Naive thymus-derived CD4-positive, alpha-beta T cell (primary cell): ENCODE measurements around the gene C1QA. TPM values are rescaled to one million over a fixed set of nuclear protein-coding genes. Genes with fewer than 3 reads are reported as not detected.

Source experiments
- ATAC-seq: fragments of 150-1000 bp; cut with Tn5 transposase; 2 replicates; pipeline ENCODE4 v1.10.0; 2021; ENCODE audit warnings: mild to moderate bottlenecking, moderate library complexity
- CTCF ChIA-PET: fragments of 350-600 bp; sonication (Branson Sonifier 250); formaldehyde crosslinking; loops from one replicate; lab custom pipeline; 2021; ENCODE audit warnings: antibody characterized with exemption; lab: Charles Lee
- POLR2A ChIA-PET: fragments of 350-600 bp; sonication (Branson Sonifier 250); formaldehyde crosslinking; loops from one replicate; lab custom pipeline; 2021; ENCODE audit warnings: antibody characterized with exemption, inconsistent platforms; lab: Charles Lee
- DNase-seq, 9 donors: peaks; one replicate each; pipeline versions ENCODE4 v3.0.0 to v3.0.0-alpha.2; 2020 to 2022; ENCODE audit warnings: mixed read lengths in 1 of 9
- H3K27ac ChIP-seq: one replicate; pipeline ENCODE4 v1.7.0; 2013; ENCODE audit warnings: mild to moderate bottlenecking, low read depth, low read length, moderate library complexity
- H3K27me3 ChIP-seq, 2 donors: one replicate each; pipeline ENCODE4 v1.7.0; 2013; ENCODE audit warnings: low read length in 2 of 2, mild to moderate bottlenecking in 2 of 2, moderate library complexity in 2 of 2; ENCODE audit not compliant: control insufficient read depth in 2 of 2, insufficient read depth in 2 of 2
- H3K36me3 ChIP-seq, 3 experiments: 1 replicate in 2 of 3; 2 replicates in 1 of 3; pipeline ENCODE4 v1.7.0; 2013; ENCODE audit warnings: low read length in 3 of 3, mild to moderate bottlenecking in 3 of 3, moderate library complexity in 1 of 3; ENCODE audit not compliant: insufficient read depth in 3 of 3, control insufficient read depth in 2 of 3
- H3K4me1 ChIP-seq, 2 donors: one replicate each; pipeline ENCODE4 v1.7.0; 2013; ENCODE audit warnings: low read length in 2 of 2, mild to moderate bottlenecking in 2 of 2, moderate library complexity in 1 of 2; ENCODE audit not compliant: control insufficient read depth in 2 of 2, insufficient read depth in 2 of 2
- H3K4me3 ChIP-seq: 2 replicates; pipeline ENCODE4 v1.7.0; 2013; ENCODE audit warnings: mild to moderate bottlenecking, low read length
- H3K9me3 ChIP-seq, 3 experiments: 1 replicate in 2 of 3; 2 replicates in 1 of 3; pipeline ENCODE4 v1.7.0; 2013; ENCODE audit warnings: low read length in 3 of 3; ENCODE audit not compliant: control insufficient read depth in 2 of 3
- H3K27ac Mint-ChIP-seq, 9 donors: one replicate each; pipeline ENCODE4 v1.8.0; 2020 to 2022; ENCODE audit warnings: mixed read lengths in 9 of 9, mild to moderate bottlenecking in 8 of 9, moderate library complexity in 5 of 9, inconsistent platforms in 2 of 9
- H3K27me3 Mint-ChIP-seq, 5 donors: one replicate each; pipeline ENCODE4 v1.8.0; 2021 to 2022; ENCODE audit warnings: mixed read lengths in 5 of 5, mild to moderate bottlenecking in 1 of 5
- H3K36me3 Mint-ChIP-seq, 5 donors: one replicate each; pipeline ENCODE4 v1.8.0; 2020 to 2022; ENCODE audit warnings: mixed read lengths in 5 of 5, mild to moderate bottlenecking in 3 of 5, inconsistent platforms in 1 of 5
- H3K4me1 Mint-ChIP-seq, 7 donors: one replicate each; pipeline ENCODE4 v1.8.0; 2020 to 2022; ENCODE audit warnings: mixed read lengths in 7 of 7, mild to moderate bottlenecking in 3 of 7, inconsistent platforms in 1 of 7
- H3K4me3 Mint-ChIP-seq, 10 donors: one replicate each; pipeline ENCODE4 v1.8.0; 2020 to 2022; ENCODE audit warnings: mild to moderate bottlenecking in 10 of 10, mixed read lengths in 10 of 10, moderate library complexity in 6 of 10, inconsistent platforms in 2 of 10
- H3K9me3 Mint-ChIP-seq, 11 donors: one replicate each; pipeline ENCODE4 v1.8.0; 2020 to 2022; ENCODE audit warnings: mixed read lengths in 11 of 11, mild to moderate bottlenecking in 4 of 11, inconsistent platforms in 1 of 11, moderate library complexity in 1 of 11
- intact Hi-C, 2 donors: fragments of 100-400 bp; cut with micrococcal nuclease; formaldehyde crosslinking; loops; one replicate each; pipeline ENCODE4 v1.15.1; 2023
- polyA plus RNA-seq, 2 donors: library from polyadenylated mRNA; unstranded; fragments of 300-500 nt; fragmentation: Illumina TruSeq; gene quantifications; one replicate each; pipeline ENCODE4 v1.2.3, GENCODE V29; 2021
- total RNA-seq, 6 experiments: library from RNA in 5 of 6; stranded (reverse) in 5 of 6; gene quantifications; 1 replicate in 5 of 6; 2 replicates in 1 of 6; pipeline ENCODE4 v1.2.3 and lab custom pipeline; 2021 to 2026

C1QA gene
- total and polyA plus RNA-seq, 7 experiments from 2014 or later = 0.34 to 3.5 (median 2.8) TPM; not detected in 3

- Histone ChIP-seq H3K4me1 (no peaks in the 10 kb centered on the region), H3K27ac (no peak within 1 kb of the TSS), H3K36me3 (no peaks in the 10 kb centered on the region), H3K27me3 (no peaks in the 10 kb centered on the region), H3K4me3 (no peak within 1 kb of the TSS), H3K9me3 (no peaks in the 10 kb centered on the region)
- Mint-ChIP-seq H3K9me3 (no peaks in the 10 kb centered on the region), H3K36me3 (no peaks in the 10 kb centered on the region), H3K4me1 (no peaks in the 10 kb centered on the region), H3K4me3 (no peak within 1 kb of the TSS), H3K27me3 (peaks cover 0 to 24% (median 12%) of the 10 kb centered on the region in 5 donors), H3K27ac (no peak within 1 kb of the TSS)
- CTCF ChIA-PET = no interaction called here
- POLR2A ChIA-PET = no interaction called here
- intact Hi-C loops = no loop called here
- ATAC-seq (no peak), DNase-seq (no peak)
Measured at GRCh38 chr1:22652881-22653316, 16.5 kb downstream of the C1QA start, which contains the start of gene C1QB. Gene C1QB, plus strand, starts transcription at chr1:22653236. Its CDS starts 6,227 bp downstream, at chr1:22659463.

GRCh38 chr1:22654692-22655091 lies 18.3 kb downstream of the C1QA start:
- POLR2A ChIA-PET = no interaction called here
- Histone ChIP-seq H3K27ac (no peak overlapping the region), H3K36me3 (no peaks in the 10 kb centered on the region), H3K9me3 (no peaks in the 10 kb centered on the region), H3K4me1 (no peaks in the 10 kb centered on the region), H3K4me3 (no peak overlapping the region), H3K27me3 (no peaks in the 10 kb centered on the region)
- DNase-seq (no peak), ATAC-seq (no peak)
- Mint-ChIP-seq H3K4me3 (no peak overlapping the region), H3K9me3 (no peaks in the 10 kb centered on the region), H3K4me1 (no peaks in the 10 kb centered on the region), H3K36me3 (no peaks in the 10 kb centered on the region), H3K27ac (no peak overlapping the region), H3K27me3 (peaks cover 0 to 30% (median 17%) of the 10 kb centered on the region in 5 donors)
- intact Hi-C loops = no loop called here
- CTCF ChIA-PET = no interaction called here

- ChIA-PET CTCF (no interaction called here), POLR2A (no interaction called here)
- H3K27me3 ChIP-seq = no peaks in the 10 kb centered on the region
- Mint-ChIP-seq H3K36me3 (no peaks in the 10 kb centered on the region), H3K9me3 (peaks cover 0 to 2% (median 0%) of the 10 kb centered on the region in 11 donors), H3K4me1 (no peaks in the 10 kb centered on the region), H3K27ac (peak overlapping the region in 1 of 9 donors; percentile 6), H3K27me3 (peaks cover 0 to 29% (median 24%) of the 10 kb centered on the region in 5 donors), H3K4me3 (no peak overlapping the region)
- DNase-seq (no peak), ATAC-seq (no peak)
- no peaks in the 10 kb centered on the region for H3K4me1 ChIP-seq
- no peaks in the 10 kb centered on the region for H3K9me3 ChIP-seq
- no peak overlapping the region for H3K27ac ChIP-seq
- no peak overlapping the region for H3K4me3 ChIP-seq
- intact Hi-C loops = no loop called here
- no peaks in the 10 kb centered on the region for H3K36me3 ChIP-seq
Measured at GRCh38 chr1:22658385-22659163, 22.1 kb downstream of the C1QA start.

GRCh38 chr1:22660716-22661241 lies 24.4 kb downstream of the C1QA start:
- Histone ChIP-seq H3K4me1 (no peaks in the 10 kb centered on the region), H3K36me3 (no peaks in the 10 kb centered on the region), H3K9me3 (no peaks in the 10 kb centered on the region), H3K27ac (no peak overlapping the region), H3K27me3 (no peaks in the 10 kb centered on the region), H3K4me3 (no peak overlapping the region)
- intact Hi-C loops = no loop called here
- no peaks in the 10 kb centered on the region for H3K36me3 Mint-ChIP-seq
- ATAC-seq (no peak), DNase-seq (no peak)
- ChIA-PET POLR2A (no interaction called here), CTCF (no interaction called here)
- H3K27ac Mint-ChIP-seq = no peak overlapping the region
- peaks cover 0 to 27% (median 24%) of the 10 kb centered on the region in 5 donors for H3K27me3 Mint-ChIP-seq
- no peaks in the 10 kb centered on the region for H3K4me1 Mint-ChIP-seq
- peaks cover 0 to 2% (median 0%) of the 10 kb centered on the region in 11 donors for H3K9me3 Mint-ChIP-seq
- no peak overlapping the region for H3K4me3 Mint-ChIP-seq

GRCh38 chr1:22661880-22662279 lies 25.5 kb downstream of the C1QA start:
- CTCF ChIA-PET = no interaction called here
- intact Hi-C loops = no loop called here
- Histone ChIP-seq H3K9me3 (no peaks in the 10 kb centered on the region), H3K27ac (no peak overlapping the region), H3K4me1 (no peaks in the 10 kb centered on the region), H3K4me3 (no peak overlapping the region), H3K27me3 (no peaks in the 10 kb centered on the region), H3K36me3 (no peaks in the 10 kb centered on the region)
- no peak for ATAC-seq
- Mint-ChIP-seq H3K27ac (no peak overlapping the region), H3K36me3 (no peaks in the 10 kb centered on the region), H3K27me3 (peaks cover 0 to 24% (median 18%) of the 10 kb centered on the region in 5 donors), H3K4me3 (no peak overlapping the region), H3K4me1 (no peaks in the 10 kb centered on the region), H3K9me3 (peaks cover 0 to 2% (median 0%) of the 10 kb centered on the region in 11 donors)
- POLR2A ChIA-PET = no interaction called here
- no peak for DNase-seq

GRCh38 chr1:22662318-22662717 lies 25.9 kb downstream of the C1QA start:
- ChIA-PET CTCF (no interaction called here), POLR2A (no interaction called here)
- no peak overlapping the region for H3K4me3 Mint-ChIP-seq
- Histone ChIP-seq H3K4me1 (no peaks in the 10 kb centered on the region), H3K27me3 (no peaks in the 10 kb centered on the region), H3K27ac (no peak overlapping the region), H3K36me3 (no peaks in the 10 kb centered on the region), H3K9me3 (no peaks in the 10 kb centered on the region), H3K4me3 (no peak overlapping the region)
- H3K4me1 Mint-ChIP-seq = no peaks in the 10 kb centered on the region
- no peaks in the 10 kb centered on the region for H3K36me3 Mint-ChIP-seq
- H3K27me3 Mint-ChIP-seq = peaks cover 0 to 21% (median 15%) of the 10 kb centered on the region in 5 donors
- ATAC-seq (no peak), DNase-seq (no peak)
- no peak overlapping the region for H3K27ac Mint-ChIP-seq
- peaks cover 0 to 2% (median 0%) of the 10 kb centered on the region in 11 donors for H3K9me3 Mint-ChIP-seq
- intact Hi-C loops = no loop called here
